Germinal center (tissue), 1 donor: Measurements from ENCODE around the gene NCK2.

Experiments
- DNase-seq: peaks from one replicate; pipeline ENCODE4 v3.0.0; 2012; ENCODE audit warnings: mixed read lengths, low spot score

The NCK2 gene

DNA sequence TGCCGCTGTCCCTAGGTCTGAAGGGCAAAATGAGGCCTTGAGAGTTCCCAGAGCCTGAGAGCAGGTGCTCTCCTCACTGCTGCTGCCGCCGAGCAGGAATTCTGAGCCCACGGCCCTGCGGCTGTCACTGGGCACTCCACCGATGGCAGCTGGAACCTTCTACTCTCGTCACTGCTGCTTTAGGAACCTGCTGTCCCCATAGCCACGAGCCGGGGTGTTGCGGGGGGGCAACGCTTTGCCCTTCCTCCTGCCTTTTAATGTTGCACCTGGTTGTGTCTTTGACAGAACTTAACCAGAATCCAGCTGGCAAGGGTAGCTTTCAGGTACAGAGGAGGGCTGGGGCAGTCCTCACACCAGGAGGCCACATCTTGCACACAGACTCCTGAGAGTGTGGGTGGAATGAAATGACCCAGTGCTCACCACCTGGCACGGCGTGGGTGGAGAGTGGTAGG, 32.3 kb downstream of the NCK2 start:
- no peak for DNase-seq

DNA sequence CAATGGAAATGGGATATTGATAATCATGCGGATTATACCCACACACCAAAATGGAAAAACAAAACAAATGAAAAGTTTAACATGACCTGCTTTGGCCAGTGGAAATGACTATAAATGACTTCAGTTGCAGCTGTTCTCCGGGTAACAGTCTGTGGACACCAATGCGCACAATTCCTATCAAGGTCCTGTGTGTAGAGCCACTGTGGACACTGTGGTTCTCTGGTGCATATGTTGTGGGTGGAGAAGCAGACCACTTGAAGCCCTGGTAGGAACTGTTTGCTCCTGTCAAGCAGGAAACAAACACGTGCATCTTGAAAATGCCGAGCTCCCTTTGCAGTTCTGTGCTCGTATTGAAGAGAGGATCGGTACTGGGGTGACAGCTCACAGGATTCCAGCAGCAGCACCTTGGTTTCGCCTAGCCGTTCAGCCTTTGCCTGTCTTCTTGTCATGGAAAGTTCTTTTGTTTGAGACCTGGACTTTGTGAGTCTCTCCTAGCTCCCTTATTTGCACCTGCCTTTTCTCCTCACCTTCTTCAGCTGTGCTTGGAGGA, 32.9 kb downstream of the NCK2 start:
- DNase-seq = no peak

DNA sequence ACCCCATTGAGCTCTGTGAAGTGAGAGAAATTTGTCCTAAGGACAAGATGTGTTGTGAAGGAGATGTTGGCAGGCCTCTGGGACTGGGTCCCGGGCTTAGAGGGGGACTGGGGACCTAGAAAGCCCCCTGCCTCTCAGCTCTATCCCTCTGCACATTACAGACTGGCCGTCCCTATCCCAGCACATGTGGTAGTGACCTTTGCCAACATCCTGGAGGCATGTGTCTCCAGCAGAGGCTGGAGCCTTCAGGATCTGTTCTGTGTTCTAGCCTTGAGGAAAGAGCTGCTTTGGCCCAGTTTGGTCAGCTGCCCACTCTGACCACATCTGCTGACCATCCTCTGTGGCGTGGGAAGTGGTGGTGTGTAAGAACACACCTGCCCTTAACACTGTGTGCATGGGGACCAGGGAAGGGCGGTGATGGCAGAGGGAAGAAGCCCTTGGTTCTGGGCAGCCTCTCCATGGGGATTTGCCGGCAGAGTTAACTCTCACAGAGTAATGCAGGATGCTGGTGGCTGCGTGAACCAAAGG, 33.4 kb downstream of the NCK2 start:
- no peak for DNase-seq

DNA sequence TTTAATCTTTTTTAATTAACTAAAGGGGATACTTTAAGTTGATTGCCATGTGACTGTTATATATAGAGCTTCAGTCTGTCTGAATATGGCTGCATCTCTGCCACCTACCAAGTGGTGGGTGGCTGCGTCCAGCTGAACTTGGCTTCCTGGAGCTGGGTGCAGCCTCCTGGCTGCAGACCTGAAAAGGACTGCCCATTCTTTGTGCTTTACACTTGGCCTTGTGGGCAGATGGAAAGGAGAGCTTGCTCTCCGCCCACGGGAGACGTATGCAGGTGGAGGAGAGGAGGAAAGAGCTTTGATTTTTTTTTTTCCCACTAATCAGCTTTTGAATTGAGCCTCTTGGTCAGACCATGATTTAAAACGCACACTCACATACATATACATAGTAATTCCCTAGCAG, 34.7 kb downstream of the NCK2 start:
- DNase-seq = no peak

DNA sequence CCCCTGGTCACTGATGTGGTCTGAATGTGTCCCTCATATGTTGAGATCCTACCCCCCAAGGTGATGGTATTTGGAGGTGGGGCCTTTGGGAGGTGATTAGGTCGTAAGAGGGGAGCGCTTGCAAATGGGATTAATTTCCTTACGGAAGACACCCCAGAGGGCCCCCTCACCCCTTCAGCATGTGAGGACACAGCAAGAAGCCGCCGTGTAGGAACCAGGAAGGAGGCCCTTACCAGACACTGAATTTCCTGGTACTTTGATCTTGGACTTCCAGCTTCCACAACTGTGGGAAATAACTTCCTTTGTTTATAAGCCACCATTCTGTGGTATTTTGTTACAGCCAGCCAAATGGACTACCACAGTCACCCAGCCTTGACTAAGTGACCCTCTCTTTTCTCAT, 35.9 kb downstream of the NCK2 start:
- no peak for DNase-seq

DNA sequence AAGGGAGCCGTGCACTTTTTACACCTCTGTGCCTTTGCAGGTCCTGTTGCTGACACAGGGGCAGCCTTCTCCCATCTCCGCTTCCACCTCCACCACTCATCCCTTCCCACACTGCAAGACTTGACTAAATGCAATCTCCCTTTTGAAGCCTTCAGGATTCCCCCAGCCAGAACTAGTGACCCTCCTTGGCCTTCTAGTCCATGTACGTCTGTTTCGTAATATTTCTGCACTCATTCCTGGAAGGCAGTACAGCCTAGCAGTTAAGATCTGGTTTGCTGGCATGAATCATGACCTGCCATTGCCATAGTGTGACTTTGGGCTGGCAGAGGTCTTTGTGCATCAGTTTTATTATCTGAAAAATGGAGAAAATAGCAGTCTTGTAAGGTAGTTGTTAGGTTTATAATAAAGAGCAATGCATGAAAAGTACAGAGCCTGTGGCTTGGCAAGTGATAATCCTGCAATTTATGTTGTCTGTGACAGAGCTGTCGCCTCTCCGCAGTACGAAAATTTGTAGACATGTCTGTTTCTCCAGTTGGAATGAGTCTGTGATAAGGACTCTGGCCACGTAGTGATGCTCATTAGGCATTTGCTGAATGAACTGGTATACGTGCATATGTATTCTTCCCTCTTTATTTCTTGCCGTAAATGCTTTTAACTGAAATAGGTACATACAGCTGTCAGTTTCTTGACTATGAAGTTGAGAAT, 36.7 kb downstream of the NCK2 start:
- no peak for DNase-seq

DNA sequence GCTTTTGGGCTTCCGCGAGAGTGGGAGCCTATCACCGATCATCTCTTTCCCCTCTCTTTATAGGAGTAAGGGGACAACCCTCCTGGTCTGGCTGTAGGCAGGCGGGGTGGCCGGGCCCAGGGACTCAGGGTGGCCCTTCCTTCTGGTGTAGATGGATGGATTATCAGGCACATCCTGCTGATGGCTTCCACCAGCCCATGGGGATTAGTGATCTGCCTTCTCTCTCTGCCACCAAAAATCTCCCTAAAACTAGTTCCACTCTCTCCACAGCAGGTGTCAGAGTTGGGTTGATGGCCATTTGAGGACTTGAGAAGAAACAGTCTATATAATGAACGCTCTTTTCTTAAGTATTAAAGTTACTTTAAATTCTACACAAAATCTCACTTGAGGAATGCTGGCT, 37.4 kb downstream of the NCK2 start:
- DNase-seq = no peak

DNA sequence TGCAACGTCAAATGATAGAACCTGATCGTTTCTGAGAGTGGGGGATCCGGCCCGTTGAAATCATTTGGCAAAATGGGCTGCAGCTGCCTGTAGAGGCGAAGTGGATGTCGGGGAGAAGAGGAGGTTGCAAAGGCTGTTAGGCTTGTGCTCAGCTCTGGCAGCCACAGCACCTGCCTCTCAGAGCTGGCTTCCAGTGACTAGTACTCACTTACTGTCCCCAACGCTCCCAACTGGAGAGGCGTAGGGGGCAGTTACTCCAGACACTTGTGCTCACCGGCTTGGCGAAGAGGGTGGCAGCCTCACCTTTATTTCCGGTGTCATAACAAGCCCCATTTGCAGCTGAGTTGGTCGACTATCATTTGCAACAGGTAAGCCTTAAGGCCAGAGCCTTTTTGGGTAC, 37.9 kb downstream of the NCK2 start:
- DNase-seq = no peak

DNA sequence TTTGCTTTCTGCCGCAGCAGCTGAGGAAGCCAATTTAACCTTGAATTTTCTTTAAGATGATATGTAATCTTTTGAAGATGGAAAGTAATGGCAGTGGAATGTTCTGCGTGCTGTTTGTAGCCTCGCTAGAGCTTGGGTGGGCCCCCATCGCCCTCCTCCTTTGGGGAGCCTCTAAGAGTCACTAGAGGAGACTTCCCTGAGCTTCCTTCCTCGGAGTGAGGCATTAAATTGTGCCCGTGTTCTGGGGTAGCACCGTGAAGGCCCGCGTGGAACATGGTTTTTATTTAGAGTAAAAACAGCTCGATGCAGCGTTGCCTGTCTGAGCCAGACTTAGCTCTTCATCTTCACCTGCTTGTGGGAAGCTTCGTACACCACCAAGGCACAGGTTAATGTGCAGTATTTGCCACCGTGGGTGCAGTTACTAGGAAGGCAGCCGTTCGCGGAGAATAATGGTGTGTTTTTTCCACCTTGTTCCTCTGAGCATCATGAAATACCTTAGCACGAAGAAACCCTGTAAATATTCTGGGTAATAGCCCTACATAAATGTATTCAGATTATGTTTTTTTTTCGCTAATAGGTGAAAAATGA, 38.5 kb downstream of the NCK2 start:
- DNase-seq = no peak

DNA sequence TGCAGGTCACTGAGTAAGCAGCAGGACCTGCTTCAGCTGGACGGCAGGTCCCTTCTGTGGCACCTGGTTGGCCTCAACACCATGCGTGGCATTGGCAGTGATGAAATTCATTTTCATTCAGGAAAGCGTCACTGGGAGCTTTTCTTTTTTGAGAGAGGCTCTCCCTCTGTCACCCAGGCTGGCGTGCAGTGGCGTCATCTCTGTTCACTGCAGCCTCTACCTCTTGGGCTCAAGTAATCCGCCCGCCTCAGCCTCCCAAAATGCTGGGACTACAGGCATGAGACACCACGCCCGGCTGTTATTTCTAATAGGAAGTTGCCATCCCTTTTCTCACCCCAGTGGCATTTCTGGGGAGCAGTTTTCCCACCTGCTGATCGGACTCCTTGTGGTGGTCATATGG, 39.3 kb downstream of the NCK2 start:
- DNase-seq = no peak

DNA sequence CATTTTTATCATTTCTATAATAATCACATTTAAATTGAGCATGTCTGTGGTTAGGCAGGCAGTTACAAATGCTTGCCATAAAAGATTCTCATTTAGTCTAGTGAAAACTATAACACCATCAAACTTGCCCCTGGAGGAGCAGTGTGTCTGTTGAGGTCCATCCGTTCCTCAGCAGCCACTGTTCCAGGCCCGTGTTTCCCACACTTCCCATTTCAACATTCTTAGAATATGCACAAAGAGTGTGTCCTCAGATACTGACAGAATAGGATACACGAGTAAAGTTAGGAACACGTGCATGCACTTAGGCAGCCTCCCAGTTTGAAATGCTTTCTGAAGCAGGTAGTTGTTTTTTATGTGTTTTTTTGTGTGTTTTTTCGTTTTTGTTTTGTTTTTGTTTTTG, 39.9 kb downstream of the NCK2 start:
- DNase-seq = no peak

DNA sequence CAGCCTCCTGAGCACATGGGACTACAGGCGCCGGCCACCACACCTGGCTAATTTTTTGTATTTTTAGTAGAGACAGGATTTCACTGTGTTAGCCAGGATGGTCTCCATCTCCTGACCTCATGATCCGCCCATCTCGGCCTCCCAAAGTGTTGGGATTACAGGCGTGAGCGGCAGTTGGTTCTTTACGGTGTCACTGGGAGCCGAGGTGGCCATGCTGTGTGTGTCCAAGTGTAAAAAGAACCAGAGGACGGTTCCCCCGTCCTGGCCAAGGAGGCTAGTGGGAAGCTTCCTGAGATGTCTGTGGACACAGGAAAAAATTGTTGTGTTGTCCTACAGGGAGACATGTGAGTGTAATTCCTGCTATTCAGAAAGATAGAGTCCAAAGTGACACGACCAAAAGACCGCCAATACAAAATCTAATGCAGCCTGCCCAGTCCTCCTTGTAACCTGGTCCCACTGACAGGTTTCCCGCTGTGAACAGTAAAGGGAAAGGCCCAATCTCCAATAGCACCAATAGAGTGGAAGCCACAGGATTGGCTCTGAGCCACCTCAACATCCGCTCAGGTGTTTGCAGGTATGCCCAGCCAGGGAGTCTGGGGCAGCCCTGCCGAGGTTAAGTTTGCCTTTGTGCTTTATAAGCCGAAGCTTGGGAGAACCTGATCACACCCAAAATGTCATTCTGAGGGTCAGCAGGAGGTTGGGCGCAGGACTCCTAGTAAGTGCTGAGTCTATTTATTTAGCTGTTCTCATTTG, 40.6 kb downstream of the NCK2 start:
- no peak for DNase-seq

DNA sequence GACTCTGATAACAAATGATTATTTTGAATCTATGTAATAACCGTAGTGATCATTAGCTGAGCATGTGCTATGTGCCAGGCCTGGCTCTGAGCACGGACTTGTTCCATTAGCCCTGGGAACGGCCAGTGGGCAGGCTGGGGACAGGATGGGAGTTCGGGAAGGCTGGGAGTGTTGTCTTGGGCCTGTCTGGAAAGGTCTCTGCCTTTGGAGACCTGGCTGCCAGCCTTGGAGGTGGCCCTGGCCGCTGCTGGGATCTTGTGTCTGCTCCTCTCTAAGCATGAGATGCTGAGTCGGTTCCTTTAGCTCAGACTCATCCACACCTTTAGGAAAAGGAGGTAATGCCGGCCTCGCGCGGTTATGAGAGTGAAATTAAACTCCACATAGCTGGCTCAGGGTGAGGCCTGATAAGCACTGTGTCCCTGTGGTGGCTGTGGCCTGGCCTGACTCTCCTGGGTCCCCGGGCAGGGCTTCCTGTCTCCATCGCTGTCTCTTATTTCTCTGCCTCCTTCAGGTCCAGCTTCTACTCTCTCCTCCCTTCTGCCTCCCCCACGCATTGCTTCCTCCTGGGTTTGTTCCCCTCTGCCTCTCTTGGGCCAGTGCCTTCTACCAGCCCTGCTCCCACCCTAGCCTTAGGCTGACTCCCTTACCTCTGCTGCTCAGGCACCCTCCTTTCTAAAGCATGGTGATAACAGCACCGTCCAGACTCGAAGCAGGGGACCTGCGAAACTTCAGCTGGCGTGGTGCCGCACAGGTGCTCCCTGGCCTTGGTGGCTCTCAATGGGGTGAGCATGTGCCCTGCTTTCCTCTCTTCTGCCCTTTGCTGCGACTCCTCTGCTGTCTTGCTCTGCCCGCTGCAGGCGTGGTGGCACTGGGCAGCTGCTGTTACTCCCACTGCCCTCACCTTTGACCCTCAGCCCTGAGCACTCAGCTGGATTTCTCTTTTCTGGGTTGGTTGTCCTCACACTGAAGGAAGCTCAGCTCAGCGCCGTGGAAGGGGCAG, 41.8 kb downstream of the NCK2 start:
- DNase-seq = no peak

DNA sequence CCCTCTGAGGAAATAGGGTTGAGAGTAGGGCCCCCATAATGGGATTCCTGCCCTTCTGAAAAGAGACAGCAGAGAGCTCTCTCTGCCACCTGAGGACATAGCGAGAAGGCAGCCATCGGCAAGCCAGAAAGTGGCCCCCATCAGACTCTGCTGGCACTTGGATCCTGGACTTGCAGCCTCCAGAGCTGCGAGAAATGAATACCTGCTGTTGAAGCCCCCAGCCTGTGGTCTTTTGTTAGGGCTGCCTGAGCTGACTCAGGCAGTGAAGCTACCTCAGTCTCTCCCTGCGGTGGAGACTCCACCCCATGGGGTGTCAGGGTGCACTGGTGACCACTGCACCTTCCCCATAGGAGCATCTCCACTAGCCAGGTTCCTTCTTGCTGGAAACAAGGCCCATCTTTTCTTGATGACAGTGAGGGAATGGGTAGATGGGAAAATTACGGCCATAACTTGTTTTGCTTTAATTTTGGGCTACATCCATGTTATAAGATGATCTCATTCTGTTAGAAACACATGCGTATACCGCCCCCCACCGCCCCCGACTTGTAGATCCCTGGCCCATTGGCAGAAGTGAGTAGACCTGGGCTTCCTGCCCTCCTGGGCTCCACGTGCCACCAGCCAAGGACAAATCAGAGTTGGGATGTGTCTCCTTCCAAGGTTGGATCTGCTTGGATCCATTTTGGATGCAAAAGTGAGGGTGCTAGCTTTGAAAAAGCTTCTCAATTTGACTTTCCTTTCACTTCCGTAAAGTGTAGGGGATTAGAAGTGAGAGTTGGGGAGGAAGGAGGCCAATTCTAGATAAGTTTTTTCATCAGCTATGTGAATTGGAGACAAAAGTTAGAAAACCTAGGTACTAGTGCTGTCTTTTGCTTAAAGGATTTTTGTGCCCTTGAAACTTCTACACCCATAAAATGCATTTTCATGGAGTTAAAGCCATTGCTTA, 42.9 kb downstream of the NCK2 start:
- DNase-seq = no peak

DNA sequence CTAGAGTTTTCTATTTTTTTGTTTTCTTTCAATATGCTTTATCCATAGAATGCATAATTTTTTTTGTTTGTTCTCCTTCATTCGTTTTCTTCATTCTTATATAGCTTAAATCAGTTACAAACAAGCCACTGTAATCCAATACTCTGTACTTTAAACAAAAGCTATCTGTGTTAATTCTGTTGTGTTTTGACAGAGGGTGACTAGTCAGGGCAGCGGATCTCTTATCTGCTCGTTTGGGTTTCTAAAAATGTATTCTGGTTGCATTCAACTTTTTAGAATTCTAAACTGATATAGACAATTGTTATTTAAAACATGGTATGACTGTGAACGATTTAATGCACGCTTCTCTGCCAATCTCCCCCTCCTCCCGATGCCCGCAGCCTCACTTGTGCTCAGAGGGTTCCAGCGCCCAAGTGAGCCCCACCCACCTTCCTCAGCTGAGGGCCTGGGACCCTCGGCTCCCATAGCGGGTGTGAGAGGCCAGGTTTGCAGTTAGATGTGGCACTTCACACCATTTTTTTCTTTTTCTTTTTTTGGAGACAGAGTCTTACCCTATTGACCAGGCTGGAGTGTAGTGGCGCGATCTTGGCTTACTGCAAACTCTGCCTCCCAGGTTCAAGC, 44.1 kb downstream of the NCK2 start:
- no peak for DNase-seq

DNA sequence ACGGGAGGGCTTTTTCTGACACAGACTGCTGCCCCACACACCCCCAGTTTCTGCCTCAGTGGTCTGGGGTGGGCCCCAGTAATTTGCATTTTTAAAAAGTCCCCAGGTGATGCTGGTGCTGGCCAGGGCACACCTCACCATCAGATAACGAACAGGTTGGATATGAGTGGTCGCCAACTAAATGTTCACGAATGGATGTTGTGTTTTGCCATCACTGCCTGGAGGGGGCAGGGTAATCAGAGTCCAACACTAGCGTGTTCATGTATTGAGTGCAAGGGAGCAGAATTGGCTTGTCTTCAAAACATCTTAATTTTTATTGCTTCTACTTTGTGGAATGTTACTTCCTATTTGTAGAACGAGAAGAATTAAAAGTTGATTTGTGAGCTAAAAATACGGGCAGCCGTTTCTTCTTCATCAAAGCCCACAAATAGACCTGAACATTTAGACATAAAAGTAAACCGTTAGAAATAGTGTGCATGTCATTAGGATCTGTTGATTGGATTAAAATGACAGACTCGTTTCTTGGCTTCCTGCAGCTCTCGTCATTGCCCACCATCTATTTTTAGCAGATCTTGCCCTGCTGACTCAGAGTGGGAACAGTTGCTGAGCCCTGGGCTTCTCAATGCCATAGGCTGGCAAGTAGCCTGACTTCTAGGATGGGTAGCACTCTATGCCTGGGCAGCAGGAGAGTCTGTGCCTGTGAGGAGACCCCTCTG, 45.2 kb downstream of the NCK2 start:
- peak; percentile 45 for DNase-seq

DNA sequence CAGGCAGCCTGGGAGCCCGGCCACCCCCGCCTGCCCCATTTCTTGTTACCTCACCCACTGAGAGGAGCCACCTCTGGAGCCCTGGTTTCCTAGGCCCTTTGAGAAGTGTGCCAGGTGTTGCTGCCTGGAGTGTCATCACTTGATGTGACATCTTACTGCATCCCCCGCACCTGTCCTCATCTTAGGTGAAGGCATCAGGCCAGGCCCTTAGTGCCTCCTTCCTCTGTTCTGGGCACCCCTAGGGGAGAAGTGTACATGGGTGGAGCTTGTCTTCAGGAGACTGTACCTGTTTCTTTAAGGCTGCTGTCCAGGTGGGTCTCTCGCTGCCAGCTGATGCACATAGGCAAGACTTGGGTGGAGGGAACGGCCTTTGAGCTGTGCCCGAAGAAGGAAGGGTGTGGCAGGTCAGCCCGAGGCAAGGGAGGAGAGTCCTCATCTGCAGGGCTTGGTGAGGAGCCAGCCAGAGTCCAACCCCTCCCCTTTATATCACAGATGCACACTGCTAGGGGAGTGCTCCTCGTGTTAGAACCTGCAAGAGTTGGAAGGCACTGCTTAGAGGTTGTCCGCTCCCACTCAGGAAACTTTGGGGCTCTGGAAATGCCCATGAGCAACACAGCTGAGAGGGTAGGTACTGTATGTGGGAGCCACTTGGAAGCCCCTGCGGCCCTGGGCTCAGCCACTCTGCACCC, 45.9 kb downstream of the NCK2 start:
- DNase-seq = no peak

DNA sequence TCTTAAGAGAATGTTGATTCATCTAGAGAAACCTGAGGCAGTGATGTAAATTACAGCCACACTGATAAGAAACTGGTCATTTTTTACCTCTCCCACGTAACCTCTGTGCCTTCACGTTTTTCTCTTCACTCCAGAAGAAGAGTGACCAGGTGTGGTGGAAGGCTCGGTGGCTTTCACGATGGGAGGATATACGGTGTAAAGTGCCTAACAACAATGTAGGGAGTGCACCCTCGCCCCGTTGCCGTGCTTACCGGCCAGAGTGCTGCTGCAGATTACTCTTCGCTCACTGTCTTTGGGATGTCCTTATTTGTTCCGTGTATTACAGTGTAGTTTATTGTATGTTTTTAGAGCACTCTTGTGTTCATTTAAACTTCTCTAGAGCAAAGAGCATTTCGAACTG, 46.5 kb downstream of the NCK2 start:
- no peak for DNase-seq

DNA sequence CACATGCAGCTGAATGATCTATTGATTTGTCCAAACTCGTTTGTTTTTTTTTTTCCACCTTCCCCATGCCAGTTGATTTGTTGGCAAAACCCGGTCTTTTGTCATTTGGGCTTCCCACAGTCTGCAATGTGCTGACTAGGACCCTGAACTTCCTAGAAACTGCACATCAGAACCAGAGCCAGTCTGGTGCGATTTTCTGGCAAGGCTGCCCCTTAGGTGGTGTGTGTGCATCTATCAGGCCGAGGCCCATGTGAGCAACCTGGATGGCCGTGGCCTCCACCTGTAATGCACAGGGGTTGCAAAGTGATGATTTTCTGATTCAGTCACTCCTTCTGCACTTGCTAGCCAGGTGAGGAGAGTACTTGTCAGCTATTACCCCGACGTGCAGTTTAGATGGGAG, 47.8 kb downstream of the NCK2 start:
- DNase-seq = no peak
